Activated B cell treated with CpG ODN at 0.5 μM for 24 hours (primary cell): ENCODE measurements around the gene RGS1. TPM values are rescaled to one million over a fixed set of nuclear protein-coding genes. Genes with fewer than 3 reads are reported as not detected.

ENCODE experiments used
- ATAC-seq: fragments of 200-7000 bp; cut with Tn5 transposase; one replicate; pipeline ENCODE4 v1.10.0; 2021; ENCODE audit warnings: low read depth, mild to moderate bottlenecking, moderate library complexity
- CTCF ChIA-PET: fragments of 350-600 bp; sonication (Branson Sonifier 250); formaldehyde crosslinking; loops from one replicate; lab custom pipeline; 2021; ENCODE audit warnings: antibody characterized with exemption; lab: Charles Lee
- POLR2A ChIA-PET: fragments of 350-600 bp; sonication (Branson Sonifier 250); formaldehyde crosslinking; loops from one replicate; lab custom pipeline; 2021; ENCODE audit warnings: antibody characterized with exemption; lab: Charles Lee
- DNase-seq: peaks from one replicate; pipeline ENCODE4 v3.0.0; 2022
- H3K27ac Mint-ChIP-seq: one replicate; pipeline ENCODE4 v1.8.0; 2020; ENCODE audit warnings: mixed read lengths
- H3K27me3 Mint-ChIP-seq: one replicate; pipeline ENCODE4 v1.8.0; 2021; ENCODE audit warnings: mixed read lengths
- H3K36me3 Mint-ChIP-seq: one replicate; pipeline ENCODE4 v1.8.0; 2021; ENCODE audit warnings: low read depth, mixed read lengths
- H3K4me1 Mint-ChIP-seq: one replicate; pipeline ENCODE4 v1.8.0; 2021; ENCODE audit warnings: mixed read lengths
- H3K4me3 Mint-ChIP-seq: one replicate; pipeline ENCODE4 v1.8.0; 2020; ENCODE audit warnings: mild to moderate bottlenecking, mixed read lengths
- H3K9me3 Mint-ChIP-seq: one replicate; pipeline ENCODE4 v1.8.0; 2020; ENCODE audit warnings: mixed read lengths
- intact Hi-C: fragments of 100-400 bp; cut with micrococcal nuclease; formaldehyde crosslinking; loops from one replicate; pipeline ENCODE4 v1.15.1; 2024
- total RNA-seq: library from RNA; stranded (reverse); gene quantifications from 2 replicates; pipeline ENCODE4 v1.2.3, GENCODE V29; 2022
- TF ChIP-seq, protein P1 (sequence below): fragments of 200-600 bp; IDR thresholded peaks from one replicate; pipeline ENCODE4 v1.8.0; 2022; ENCODE audit warnings: antibody characterized with exemption, mild to moderate bottlenecking

Gene RGS1
- total RNA-seq, 1 donor from 2014 or later = 56.8 TPM

DNA sequence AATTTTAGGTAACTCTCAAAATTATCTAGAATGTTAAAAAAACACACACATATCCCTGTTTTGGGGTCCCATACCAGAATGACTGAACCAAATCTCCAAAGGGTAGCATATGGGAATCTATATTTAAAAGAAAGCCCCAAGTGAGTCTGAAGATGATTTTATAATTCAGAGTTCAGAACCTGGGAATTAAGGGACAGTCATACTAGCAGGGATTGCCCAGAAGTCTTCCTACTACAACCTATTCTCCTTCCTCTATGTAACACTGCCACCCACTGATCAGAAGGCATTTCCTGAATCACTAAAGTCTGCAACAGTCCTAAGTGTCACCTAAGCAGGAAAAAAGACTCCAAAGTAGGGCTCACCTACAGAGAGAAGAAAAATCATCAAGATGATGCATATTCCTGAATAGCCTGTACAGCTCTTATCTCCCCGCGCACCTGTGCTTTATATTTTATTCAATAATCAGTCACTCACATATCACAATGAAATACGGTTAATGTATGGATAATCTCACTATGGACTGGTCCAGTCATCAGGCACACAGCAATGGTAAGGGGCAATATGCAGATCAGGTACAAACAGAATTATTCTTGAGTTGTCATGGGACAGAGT is 4.9 kb downstream of the RGS1 start:
- Mint-ChIP-seq H3K9me3 (no peaks in the 10 kb centered on the region), H3K27me3 (peaks cover 2% of the 10 kb centered on the region), H3K36me3 (peaks cover 57% of the 10 kb centered on the region), H3K4me3 (peak overlapping the region; percentile 74), H3K4me1 (peaks cover 45% of the 10 kb centered on the region), H3K27ac (no peak overlapping the region)
- intact Hi-C loops = loop anchor here (1.0 to 2.0 kb wide), 5 partner anchors 16 to 439 kb away; no protein-coding TSS in a partner anchor
- ATAC-seq (no peak), DNase-seq (no peak)
- POLR2A ChIA-PET = interaction anchor here (2.9 to 3.0 kb wide), 2 partner anchors 29 to 63 kb away, joined by 22 to 29 read pairs; no protein-coding TSS in a partner anchor
- TF ChIP-seq, protein P1, sequence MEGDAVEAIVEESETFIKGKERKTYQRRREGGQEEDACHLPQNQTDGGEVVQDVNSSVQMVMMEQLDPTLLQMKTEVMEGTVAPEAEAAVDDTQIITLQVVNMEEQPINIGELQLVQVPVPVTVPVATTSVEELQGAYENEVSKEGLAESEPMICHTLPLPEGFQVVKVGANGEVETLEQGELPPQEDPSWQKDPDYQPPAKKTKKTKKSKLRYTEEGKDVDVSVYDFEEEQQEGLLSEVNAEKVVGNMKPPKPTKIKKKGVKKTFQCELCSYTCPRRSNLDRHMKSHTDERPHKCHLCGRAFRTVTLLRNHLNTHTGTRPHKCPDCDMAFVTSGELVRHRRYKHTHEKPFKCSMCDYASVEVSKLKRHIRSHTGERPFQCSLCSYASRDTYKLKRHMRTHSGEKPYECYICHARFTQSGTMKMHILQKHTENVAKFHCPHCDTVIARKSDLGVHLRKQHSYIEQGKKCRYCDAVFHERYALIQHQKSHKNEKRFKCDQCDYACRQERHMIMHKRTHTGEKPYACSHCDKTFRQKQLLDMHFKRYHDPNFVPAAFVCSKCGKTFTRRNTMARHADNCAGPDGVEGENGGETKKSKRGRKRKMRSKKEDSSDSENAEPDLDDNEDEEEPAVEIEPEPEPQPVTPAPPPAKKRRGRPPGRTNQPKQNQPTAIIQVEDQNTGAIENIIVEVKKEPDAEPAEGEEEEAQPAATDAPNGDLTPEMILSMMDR = no peak
- CTCF ChIA-PET = interaction anchor here (0.8 to 7.4 kb wide), 8 partner anchors 26 to 439 kb away, joined by 3 to 109 read pairs (median 11); no protein-coding TSS in a partner anchor

DNA sequence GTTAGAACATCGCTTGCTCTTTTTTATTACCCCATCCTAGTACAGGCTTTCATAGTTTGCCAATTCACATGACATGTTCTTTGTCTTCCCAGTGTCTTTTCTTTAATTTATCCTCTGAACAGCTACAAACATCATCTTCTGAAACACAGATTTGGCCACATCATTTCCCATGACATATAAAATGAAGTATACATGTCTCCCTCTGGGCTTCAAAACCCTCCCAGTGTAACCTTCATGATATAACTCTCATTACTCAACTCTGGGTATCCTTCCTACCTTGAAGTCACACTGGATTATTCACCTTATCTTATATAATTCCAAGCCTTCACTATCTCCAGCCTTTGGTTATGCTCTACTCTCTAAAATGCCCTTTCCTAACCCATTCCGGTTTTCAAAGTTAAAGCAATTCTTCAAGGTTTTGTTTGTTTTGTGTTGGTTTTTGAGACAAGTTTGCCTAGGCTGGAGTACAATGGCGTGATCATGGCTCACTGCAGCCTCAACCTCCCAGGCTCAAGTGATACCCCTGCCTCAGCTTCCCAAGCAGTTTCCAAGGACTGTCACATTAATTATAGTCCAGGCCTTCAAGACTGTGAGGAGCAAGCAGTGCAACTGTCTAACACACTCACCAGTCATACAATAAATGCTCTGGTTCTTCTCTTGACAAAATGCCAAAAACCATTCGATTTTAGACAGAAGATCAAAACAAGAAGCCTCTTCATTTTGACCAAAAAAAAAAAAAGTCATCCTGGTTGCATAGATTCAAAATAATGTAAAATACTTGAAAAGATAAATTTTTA is 5.8 kb downstream of the RGS1 start:
- CTCF ChIA-PET = interaction anchor here (1.1 to 7.4 kb wide), 4 partner anchors 28 to 106 kb away, joined by 3 to 109 read pairs (median 13); no protein-coding TSS in a partner anchor
- H3K4me1 Mint-ChIP-seq = peaks cover 41% of the 10 kb centered on the region
- peaks cover 51% of the 10 kb centered on the region for H3K36me3 Mint-ChIP-seq
- POLR2A ChIA-PET = interaction anchor here (3.0 kb wide), 1 partner anchor 28 kb away, joined by 22 read pairs; no protein-coding TSS in a partner anchor
- H3K9me3 Mint-ChIP-seq = no peaks in the 10 kb centered on the region
- TF ChIP-seq, protein P1 = no peak
- peaks cover 3% of the 10 kb centered on the region for H3K27me3 Mint-ChIP-seq
- H3K4me3 Mint-ChIP-seq = peak overlapping the region; percentile 12
- DNase-seq (no peak), ATAC-seq (no peak)
- H3K27ac Mint-ChIP-seq = no peak overlapping the region
- intact Hi-C loops = loop anchor here (2.0 kb wide), 1 partner anchor 15 kb away; no protein-coding TSS in a partner anchor

DNA sequence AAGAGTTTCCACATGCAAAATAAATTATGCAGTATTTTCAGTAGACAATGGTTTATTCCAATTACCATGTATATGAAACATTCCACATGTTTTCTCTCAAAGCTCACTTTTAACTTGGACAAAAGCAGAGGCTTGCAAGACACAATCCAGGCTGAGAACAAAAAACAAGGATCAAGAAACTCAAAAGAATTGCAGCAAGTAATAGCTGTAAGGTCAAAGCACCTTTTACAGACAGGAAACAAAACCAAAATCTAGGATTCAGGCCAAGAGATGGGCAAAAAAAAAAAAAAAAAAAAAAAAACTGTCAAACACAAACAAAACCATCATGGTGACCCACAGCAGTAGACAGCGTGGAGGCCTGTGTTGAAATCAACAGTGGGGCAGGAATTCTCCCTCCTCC is 9.3 kb downstream of the RGS1 start:
- POLR2A ChIA-PET = interaction anchor here (0.7 kb wide), 1 partner anchor 25 kb away, joined by 6 read pairs; no protein-coding TSS in a partner anchor
- intact Hi-C loops = no loop called here
- Mint-ChIP-seq H3K27ac (no peak overlapping the region), H3K36me3 (peaks cover 17% of the 10 kb centered on the region), H3K4me1 (peaks cover 12% of the 10 kb centered on the region), H3K27me3 (peaks cover 3% of the 10 kb centered on the region), H3K4me3 (no peak overlapping the region), H3K9me3 (no peaks in the 10 kb centered on the region)
- CTCF ChIA-PET = no interaction called here
- DNase-seq (no peak), ATAC-seq (no peak)
- TF ChIP-seq, protein P1 = no peak

DNA sequence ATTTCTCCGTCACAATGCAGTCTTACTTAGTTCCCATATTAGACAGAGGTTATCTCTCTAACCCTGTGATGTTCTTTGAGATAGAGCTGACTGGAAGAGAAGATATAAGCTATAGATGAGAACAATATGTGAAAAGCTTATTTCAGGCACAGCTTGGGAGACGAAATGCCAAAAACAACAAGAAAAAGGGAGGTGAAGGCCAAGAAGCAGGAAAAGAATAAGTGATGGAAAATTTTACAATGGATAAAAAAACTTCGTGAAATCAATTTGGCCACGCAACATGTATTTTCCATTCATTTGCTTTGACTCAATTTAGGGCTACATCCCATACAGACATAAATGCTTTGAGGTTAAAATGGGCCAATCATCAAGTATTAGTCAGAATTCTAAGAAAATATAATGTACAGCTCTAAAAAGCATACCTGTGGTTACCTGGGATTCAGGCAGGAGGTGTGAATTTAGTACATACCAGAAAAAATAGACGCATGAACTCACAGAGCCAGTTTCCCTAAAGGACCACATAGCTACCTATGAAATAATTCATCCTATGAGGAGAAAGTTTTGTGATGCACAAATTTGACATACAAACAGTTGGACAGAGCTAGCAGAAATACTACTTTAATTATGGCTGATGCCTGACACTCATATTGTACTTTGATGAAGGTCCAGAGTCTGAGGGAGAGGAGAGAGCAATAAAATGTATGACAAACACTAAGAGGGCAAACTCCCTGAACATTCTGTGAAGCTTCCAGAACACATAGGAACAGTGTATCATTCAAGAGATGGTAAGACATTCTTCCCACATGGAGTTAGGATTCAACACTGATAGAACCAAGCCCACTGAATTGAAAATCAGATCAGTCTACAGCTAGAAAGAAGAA is 12.1 kb downstream of the RGS1 start:
- ChIA-PET CTCF (interaction anchor here (1.3 to 1.4 kb wide), 2 partner anchors 9 to 113 kb away, joined by 3 to 6 read pairs; no protein-coding TSS in a partner anchor), POLR2A (interaction anchor here (0.6 kb wide), 1 partner anchor 43 kb away, joined by 8 read pairs; no protein-coding TSS in a partner anchor)
- no peak overlapping the region for H3K27ac Mint-ChIP-seq
- ATAC-seq = no peak
- H3K9me3 Mint-ChIP-seq = no peaks in the 10 kb centered on the region
- no peaks in the 10 kb centered on the region for H3K4me1 Mint-ChIP-seq
- DNase-seq = no peak
- TF ChIP-seq, protein P1 = no peak
- peaks cover 3% of the 10 kb centered on the region for H3K27me3 Mint-ChIP-seq
- no peaks in the 10 kb centered on the region for H3K36me3 Mint-ChIP-seq
- H3K4me3 Mint-ChIP-seq = no peak overlapping the region
- intact Hi-C loops = no loop called here
